DND-41 (cell line): ENCODE results near the gene B3GNT8.

Experiments used
- CTCF ChIP-seq: IDR thresholded peaks from 2 replicates; pipeline ENCODE4 v1.5.1; 2012; ENCODE audit warnings: borderline replicate concordance, low read length, moderate library complexity, mild to moderate bottlenecking; ENCODE audit not compliant: poor library complexity, severe bottlenecking; ENCODE audit errors: extremely low read depth
- EZH2 ChIP-seq: IDR thresholded peaks from 3 replicates; pipeline ENCODE4 v1.6.1; 2012; ENCODE audit warnings: borderline replicate concordance, low read depth, mild to moderate bottlenecking, moderate library complexity, low read length, inconsistent platforms; ENCODE audit not compliant: severe bottlenecking

GRCh38 chr19:41415154-41415571, 12.0 kb downstream of the B3GNT8 start:
- TF ChIP-seq CTCF (no peak), EZH2 (no peak)
